H1 (cell line): Measurements from ENCODE around the gene WDCP. TPM values are rescaled to one million over a fixed set of nuclear protein-coding genes. Genes with fewer than 3 reads are reported as not detected.
"Not testable (repeated sequence)": the region's sequence is repeated elsewhere in the genome, so short reads cannot be mapped to it uniquely, and the experiment has no call there.

Source experiments
- CTCF ChIA-PET: fragments of 300-600 bp; sonication (Branson Sonifier 250); formaldehyde crosslinking; loops from one replicate; lab custom pipeline; 2021; ENCODE audit not compliant: partially characterized antibody; lab: Charles Lee
- POLR2A ChIA-PET: fragments of 300-600 bp; sonication (Branson Sonifier 250); formaldehyde crosslinking; loops from one replicate; lab custom pipeline; 2021; ENCODE audit warnings: inconsistent platforms; ENCODE audit not compliant: partially characterized antibody; lab: Charles Lee
- DNase-seq, 2 experiments: peaks; one replicate each; pipeline versions ENCODE4 v3.0.0 to v3.0.0-alpha.2; 2010 to 2022; ENCODE audit warnings: low spot score in 2 of 2, low read depth in 1 of 2, mixed read lengths in 1 of 2
- FAIRE-seq: peaks from 2 replicates; lab custom pipeline; 2011; peaks lifted over from hg19 to GRCh38; lab: Jason Lieb, UNC
- H2AFZ ChIP-seq: 2 replicates; pipeline ENCODE4 v1.8.1; 2012; ENCODE audit warnings: low read length, inconsistent platforms
- H2AK5ac ChIP-seq: 2 replicates; pipeline ENCODE4 v1.6.1; 2013; ENCODE audit warnings: low read depth, low read length
- H2BK120ac ChIP-seq: replicated peaks from 2 replicates; pipeline ENCODE3; 2013; ENCODE audit warnings: low read depth, low read length, inconsistent platforms
- H2BK12ac ChIP-seq: 2 replicates; pipeline ENCODE4 v1.6.1; 2013; ENCODE audit warnings: low read depth, low read length
- H2BK15ac ChIP-seq: 2 replicates; pipeline ENCODE4 v1.6.1; 2013; ENCODE audit warnings: low read length
- H2BK20ac ChIP-seq: 2 replicates; pipeline ENCODE4 v1.6.1; 2013; ENCODE audit warnings: low read length
- H2BK5ac ChIP-seq: 2 replicates; pipeline ENCODE4 v1.6.1; 2013; ENCODE audit warnings: low read depth, low read length
- H3K14ac ChIP-seq: 2 replicates; pipeline ENCODE4 v1.6.1; 2013; ENCODE audit warnings: inconsistent platforms; ENCODE audit not compliant: insufficient read length
- H3K18ac ChIP-seq: 2 replicates; pipeline ENCODE4 v1.6.1; 2013; ENCODE audit warnings: low read length; ENCODE audit errors: extremely low read depth
- H3K23ac ChIP-seq: 2 replicates; pipeline ENCODE4 v1.6.1; 2013; ENCODE audit warnings: inconsistent platforms; ENCODE audit not compliant: insufficient read length
- H3K23me2 ChIP-seq: 2 replicates; pipeline ENCODE4 v1.6.1; 2013; ENCODE audit warnings: low read depth, low read length
- H3K27ac ChIP-seq: 2 replicates; pipeline ENCODE4 v1.6.1; 2011; ENCODE audit warnings: low read depth, low read length, inconsistent platforms
- H3K27me3 ChIP-seq, 4 experiments: replicated peaks in 1 of 4; 1 replicate in 1 of 4; 2 replicates in 3 of 4; pipeline versions ENCODE4 v1.6.1 to v1.8.1; 2011 to 2013; ENCODE audit warnings: low read length in 3 of 4, mild to moderate bottlenecking in 3 of 4, inconsistent platforms in 2 of 4, mixed read lengths in 2 of 4, moderate library complexity in 1 of 4; ENCODE audit not compliant: control insufficient read depth in 3 of 4, insufficient read depth in 3 of 4; ENCODE audit errors: extremely low read depth in 1 of 4
- H3K36me3 ChIP-seq, 4 experiments: 2 replicates each; pipeline versions ENCODE4 v1.6.1 to v1.8.1; 2011 to 2013; ENCODE audit warnings: mild to moderate bottlenecking in 4 of 4, low read length in 3 of 4, moderate library complexity in 2 of 4, control low read depth in 1 of 4, inconsistent platforms in 1 of 4; ENCODE audit not compliant: insufficient read depth in 4 of 4, control insufficient read depth in 2 of 4
- H3K4ac ChIP-seq: replicated peaks from 2 replicates; pipeline ENCODE3; 2013; ENCODE audit warnings: low read length, low read depth, mixed read lengths, inconsistent platforms; ENCODE audit not compliant: insufficient read length
- H3K4me1 ChIP-seq, 4 experiments: replicated peaks in 1 of 4; 1 replicate in 1 of 4; 2 replicates in 3 of 4; pipeline versions ENCODE4 v1.6.1 to v1.8.1; 2011 to 2013; ENCODE audit warnings: low read length in 3 of 4, inconsistent platforms in 2 of 4, mixed read lengths in 1 of 4; ENCODE audit not compliant: insufficient read depth in 4 of 4, control insufficient read depth in 3 of 4
- H3K4me2 ChIP-seq, 2 experiments: 2 replicates each; pipeline versions ENCODE4 v1.6.1 to v1.8.1; 2011 to 2013; ENCODE audit warnings: low read depth in 2 of 2, low read length in 2 of 2, control low read depth in 1 of 2, inconsistent platforms in 1 of 2, mild to moderate bottlenecking in 1 of 2; ENCODE audit not compliant: insufficient read depth in 1 of 2
- H3K4me3 ChIP-seq, 4 experiments: fragments of 200-600, 300-600 bp in 1 of 4; sonication (generic), shearing (Covaris generic), sonication (Bioruptor Twin) in 1 of 4; 2 replicates each; pipeline versions ENCODE4 v1.5.1 to v1.8.1; 2011 to 2016; ENCODE audit warnings: low read length in 4 of 4, low read depth in 3 of 4, control low read depth in 2 of 4, inconsistent platforms in 2 of 4, mild to moderate bottlenecking in 2 of 4, mixed read lengths in 1 of 4, moderate library complexity in 1 of 4; ENCODE audit not compliant: insufficient read depth in 2 of 4; ENCODE audit errors: extremely low read depth in 1 of 4
- H3K56ac ChIP-seq: replicated peaks from 2 replicates; pipeline ENCODE3; 2013; ENCODE audit warnings: low read depth, mild to moderate bottlenecking, mixed read lengths, low read length, inconsistent platforms; ENCODE audit not compliant: insufficient read length
- H3K79me1 ChIP-seq: 2 replicates; pipeline ENCODE4 v1.6.1; 2013; ENCODE audit warnings: low read depth, low read length, control low read depth
- H3K79me2 ChIP-seq, 2 experiments: 2 replicates each; pipeline versions ENCODE4 v1.6.1 to v1.8.1; 2012 to 2013; ENCODE audit warnings: low read length in 2 of 2, mild to moderate bottlenecking in 2 of 2, inconsistent platforms in 1 of 2; ENCODE audit not compliant: insufficient read depth in 2 of 2, control insufficient read depth in 1 of 2
- H3K9ac ChIP-seq, 4 experiments: replicated peaks in 1 of 4; 1 replicate in 1 of 4; 2 replicates in 3 of 4; pipeline versions ENCODE4 v1.6.1 to v1.8.1; 2011 to 2013; ENCODE audit warnings: low read depth in 3 of 4, low read length in 3 of 4, control low read depth in 2 of 4, mild to moderate bottlenecking in 2 of 4, moderate library complexity in 2 of 4, inconsistent platforms in 1 of 4; ENCODE audit errors: extremely low read depth in 1 of 4
- H3K9me3 ChIP-seq, 2 experiments: 2 replicates each; pipeline versions ENCODE4 v1.6.1 to v1.8.1; 2012 to 2013; ENCODE audit warnings: mild to moderate bottlenecking in 2 of 2, moderate library complexity in 2 of 2, control low read depth in 1 of 2, inconsistent platforms in 1 of 2, low read depth in 1 of 2, low read length in 1 of 2, mixed read lengths in 1 of 2; ENCODE audit not compliant: insufficient read depth in 2 of 2
- H4K20me1 ChIP-seq, 2 experiments: replicated peaks in 1 of 2; 2 replicates each; pipeline versions ENCODE3 to v1.8.1; 2011 to 2013; ENCODE audit warnings: inconsistent platforms in 2 of 2, low read length in 2 of 2, mild to moderate bottlenecking in 1 of 2; ENCODE audit not compliant: insufficient read depth in 2 of 2, control insufficient read depth in 1 of 2
- H4K5ac ChIP-seq: 2 replicates; pipeline ENCODE4 v1.6.1; 2013; ENCODE audit warnings: low read length, low read depth, mixed read lengths, inconsistent platforms; ENCODE audit not compliant: insufficient read length
- H4K8ac ChIP-seq: 2 replicates; pipeline ENCODE4 v1.8.0; 2013; ENCODE audit warnings: mild to moderate bottlenecking, moderate library complexity, low read length, inconsistent platforms; ENCODE audit not compliant: insufficient read depth; ENCODE audit errors: extremely low read depth
- H4K91ac ChIP-seq: replicated peaks from 2 replicates; pipeline ENCODE3; 2013; ENCODE audit warnings: low read length, mixed read lengths, inconsistent platforms; ENCODE audit not compliant: insufficient read length
- whole genome bisulfite sequencing, 2 experiments: shearing (Covaris generic) in 1 of 2; methylation state at CpG; one replicate each; pipeline versions ENCODE4 v1.1.6 to v1.1.7; 2013 to 2015; ENCODE audit warnings: low lambda C conversion rate in 2 of 2, mixed read lengths in 2 of 2, inconsistent platforms in 1 of 2, low coverage in 1 of 2, missing lambda C conversion rate in 1 of 2; ENCODE audit not compliant: insufficient replicate concordance in 2 of 2, insufficient coverage in 1 of 2, insufficient read length in 1 of 2; ENCODE audit errors: extremely low coverage in 1 of 2, missing lambda C conversion rate in 1 of 2; 5-methylcytosine and 5-hydroxymethylcytosine counted together
- polyA plus RNA-seq, 7 experiments: library from polyadenylated mRNA; depleted of rRNA in 3 of 7; stranded (reverse) in 5 of 7; unstranded in 2 of 7; fragments of >200 nt in 5 of 7; fragments of 200-250 nt in 2 of 7; gene quantifications; 1 replicate in 5 of 7; 2 replicates in 1 of 7; 4 replicates in 1 of 7; pipeline versions ENCODE4 v1.2.1 to v1.2.3, GENCODE V29; 2011 to 2013; ENCODE audit warnings: missing spikeins in 2 of 7, mixed read lengths in 2 of 7
- total RNA-seq: library from RNA; stranded (reverse); fragmentation: NEBNext Ultra II Directional; extraction: Animal tissue kit (Norgen Biotek cat#: 25700); gene quantifications from 2 replicates; pipeline ENCODE4 v1.2.1, GENCODE V29; 2021

The WDCP gene
- total and polyA plus RNA-seq, 2 of the 8 experiments (the other 6 are each of a cell fraction or from before 2014, with no cell fraction given) = 19.2 to 40.1 TPM

DNA sequence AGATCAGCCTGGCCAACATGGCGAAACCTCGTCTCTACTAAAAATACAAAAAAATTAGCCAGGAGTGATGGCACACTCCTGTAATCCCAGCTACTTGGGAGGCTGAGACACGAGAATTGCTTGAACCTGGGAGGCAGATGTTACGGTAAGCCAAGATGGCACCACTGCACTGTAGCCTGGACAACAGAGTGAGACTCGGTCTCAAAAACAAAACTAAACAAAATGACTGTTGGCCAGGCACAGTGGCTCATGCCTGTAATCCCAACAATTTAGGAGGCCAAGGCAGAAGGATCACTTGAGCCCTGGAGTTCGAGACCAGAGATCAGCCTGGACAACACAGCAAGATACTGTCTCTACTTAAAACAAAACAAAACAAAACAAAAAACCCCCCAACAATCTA is 4.1 kb downstream of the WDCP start:
- H3K23me2 ChIP-seq, H4K8ac ChIP-seq, H3K27me3 ChIP-seq, DNase-seq, FAIRE-seq, H2AFZ ChIP-seq, H3K4ac ChIP-seq, H3K18ac ChIP-seq, H2BK20ac ChIP-seq, H3K79me1 ChIP-seq, H3K27ac ChIP-seq, H2BK5ac ChIP-seq, H3K4me1 ChIP-seq, H3K56ac ChIP-seq, H3K23ac ChIP-seq, H3K14ac ChIP-seq, H2BK120ac ChIP-seq, H2AK5ac ChIP-seq, H4K91ac ChIP-seq, H3K9me3 ChIP-seq, H4K20me1 ChIP-seq, H3K4me2 ChIP-seq, POLR2A ChIA-PET, H4K5ac ChIP-seq, H3K4me3 ChIP-seq, H3K9ac ChIP-seq, H2BK15ac ChIP-seq, H2BK12ac ChIP-seq: not testable (repeated sequence)
- CTCF ChIA-PET = interaction anchor here (1.8 kb wide), 1 partner anchor 23 kb away, joined by 7 read pairs; no protein-coding TSS in a partner anchor
- peaks cover 8 to 12% (median 11%) of the 10 kb centered on the region in 4 experiments for H3K36me3 ChIP-seq
- 98% methylated on average over 6 of the region's 6 CpGs; no CpG with 5 or more reads in 1 of the 2 experiments for WGBS, 2 experiments
- peaks cover 0 to 44% of the 10 kb centered on the region in 2 experiments; a peak in 3 of 4 replicates for H3K79me2 ChIP-seq
